Measurements from ENCODE around the gene RILPL1.
"Not testable (repeated sequence)": the region's sequence is repeated elsewhere in the genome, so short reads cannot be mapped to it uniquely, and the experiment has no call there.

The RILPL1 gene

DNA sequence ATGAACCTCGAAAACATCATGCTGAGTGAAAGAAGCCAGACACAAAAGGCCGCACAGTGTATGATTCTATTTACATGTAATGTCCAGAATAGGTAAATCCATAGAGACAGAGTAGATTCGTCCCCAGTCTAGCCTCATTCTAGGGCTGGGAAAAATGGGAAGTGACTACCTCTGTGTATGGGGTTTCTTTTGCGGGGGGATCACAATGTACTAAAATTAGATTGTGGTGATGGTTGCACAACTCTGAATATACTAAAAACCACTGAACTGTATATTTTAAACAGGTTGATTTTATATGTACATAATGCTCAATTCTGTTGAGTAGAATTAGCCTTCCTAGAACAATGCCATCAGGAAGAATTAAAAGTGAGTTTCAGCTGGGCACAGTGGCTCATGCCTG, 90.7 kb downstream of the RILPL1 start:
- Histone ChIP-seq H3K9me3 (replicated peaks in 1 of 11) (peaks cover 0 to 9% (median 0%) of the 10 kb centered on the region in 11 experiments; a peak in 1 of 22 replicates), H3K4me3 (peak overlapping the region in 2 of 10 experiments; percentile 4 to 34; a peak in 2 of 20 replicates), H3K4me2 (peak overlapping the region; percentile 45 to 91 (median 76)), H3K36me3 (no peaks in the 10 kb centered on the region), H4K20me1 (no peaks in the 10 kb centered on the region), H3K4me1 (peaks cover 18 to 83% (median 55%) of the 10 kb centered on the region in 10 experiments), H3K27me3 (no peaks in the 10 kb centered on the region), H3K9ac (peak overlapping the region in 8 of 11 experiments; percentile 22 to 72 (median 48); a peak in 12 of 22 replicates), H3K27ac (peak overlapping the region in 9 of 11 experiments; percentile 45 to 85 (median 75); a peak in 16 of 22 replicates)
- TF ChIP-seq Cebpa-rat (IDR thresholded peaks at IDR 0.05) = peak in 5 of 11 experiments; percentile 20 to 73 (median 66); a peak in 8 of 22 replicates

DNA sequence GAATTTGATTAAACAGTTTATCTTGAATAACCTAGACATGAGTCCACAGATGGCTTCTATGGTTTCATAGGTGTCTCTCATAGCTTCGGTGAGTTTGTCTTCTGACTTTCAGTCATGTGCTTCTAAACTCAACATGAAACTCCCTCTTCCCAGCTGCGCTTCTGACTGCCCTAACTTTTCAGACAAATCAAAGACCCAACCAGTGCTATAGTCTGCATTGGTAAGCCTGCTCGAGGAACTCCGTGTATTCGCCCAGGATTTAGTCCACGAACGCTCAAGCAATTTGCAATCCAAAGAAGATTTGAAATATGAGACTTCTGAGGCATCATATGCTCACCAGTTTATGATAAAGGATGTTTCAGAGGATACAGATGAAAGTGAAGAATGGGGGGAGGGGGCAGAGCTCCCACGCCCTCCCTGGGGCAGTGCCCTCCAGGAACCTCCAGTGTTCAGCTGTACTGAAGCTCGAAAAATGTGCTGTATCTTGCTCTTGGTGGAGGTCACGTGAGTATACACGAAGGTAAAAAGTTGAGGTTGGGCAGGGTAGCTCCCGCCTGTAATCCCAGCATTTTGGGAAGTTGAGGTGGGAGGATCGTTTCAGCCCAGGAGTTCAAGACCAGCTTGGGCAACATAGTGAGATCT, 91.9 kb downstream of the RILPL1 start:
- peaks cover 0 to 7% (median 0%) of the 10 kb centered on the region in 11 experiments; a peak in 1 of 22 replicates for H3K9me3 ChIP-seq (replicated peaks in 1 of 11)
- no peak overlapping the region; a peak in 1 of 22 replicates for H3K9ac ChIP-seq
- H3K4me1 ChIP-seq = peaks cover 22 to 83% (median 64%) of the 10 kb centered on the region in 10 experiments
- H3K36me3 ChIP-seq = no peaks in the 10 kb centered on the region
- H3K27me3 ChIP-seq = no peaks in the 10 kb centered on the region
- H3K27ac ChIP-seq = peak overlapping the region in 7 of 11 experiments; percentile 65 to 85 (median 77); a peak in 14 of 22 replicates
- H4K20me1 ChIP-seq = no peaks in the 10 kb centered on the region
- H3K4me2 ChIP-seq = peak overlapping the region in 7 of 11 experiments; percentile 64 to 91 (median 80); a peak in 13 of 22 replicates
- no peak overlapping the region for H3K4me3 ChIP-seq
- TF ChIP-seq Cebpa-rat (IDR thresholded peaks at IDR 0.05) = no peak

DNA sequence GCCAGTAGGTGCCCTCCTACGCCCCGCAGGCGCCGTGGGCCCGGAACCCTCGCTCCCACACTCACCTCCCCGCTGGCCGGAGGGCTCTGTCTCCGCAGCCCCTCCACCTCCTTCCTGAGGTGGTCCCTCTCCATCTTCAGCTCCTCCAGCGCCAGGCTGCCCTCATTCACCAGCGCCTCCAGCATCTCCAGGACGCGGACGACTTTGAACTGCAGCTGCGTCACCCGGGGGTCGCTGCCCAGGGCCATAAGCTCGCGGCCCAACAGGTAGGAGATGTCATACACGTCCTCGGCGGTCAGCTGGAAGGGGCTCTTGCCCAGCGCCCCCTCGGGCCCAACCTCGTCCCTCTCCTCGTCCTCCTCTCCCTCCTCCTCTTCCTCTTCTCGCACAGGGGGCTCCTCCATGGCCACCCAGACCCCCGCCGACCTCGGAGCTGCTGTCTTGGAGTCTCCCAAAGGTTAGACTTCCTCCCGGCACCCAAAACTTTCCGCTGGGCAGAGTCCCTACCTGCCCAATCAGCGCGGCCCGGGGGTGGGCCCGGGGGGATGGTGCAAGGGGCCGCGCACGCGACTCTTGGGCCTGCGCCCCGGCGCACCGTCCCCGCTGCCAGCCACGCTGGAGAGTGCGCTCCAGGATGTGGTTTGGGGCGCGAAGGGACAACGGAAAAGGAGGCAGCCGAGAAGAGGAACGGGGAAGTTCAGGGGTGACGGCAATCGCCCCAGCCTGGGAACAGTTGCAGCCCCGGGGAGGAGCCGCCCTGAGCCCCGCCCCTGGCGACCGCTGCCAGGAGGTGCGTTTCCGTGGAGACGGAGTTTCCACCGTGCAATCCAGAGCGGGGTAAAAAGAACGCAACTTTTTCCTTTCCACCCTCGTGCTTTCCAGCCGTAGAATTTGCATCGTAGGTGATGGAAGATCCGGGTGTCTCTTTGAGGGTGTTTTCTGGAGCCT, 97.2 kb downstream of the RILPL1 start, which contains the start of gene RILPL2:
RILPL2 (minus strand) TSS at position 668 of the 948 bp plus-strand sequence; CDS start at position 404, 264 bp downstream.
- H3K36me3 ChIP-seq = peaks cover 7 to 40% (median 26%) of the 10 kb centered on the region in 11 experiments; a peak in 21 of 22 replicates
- H3K9me3 ChIP-seq (replicated peaks in 1 of 11) = no peaks in the 10 kb centered on the region
- peaks cover 25 to 50% (median 45%) of the 10 kb centered on the region in 11 experiments; a peak in 21 of 22 replicates for H4K20me1 ChIP-seq
- H3K4me3 ChIP-seq = peak within 1 kb of the TSS; percentile 70 to 98 (median 91)
- peak within 1 kb of the TSS; percentile 79 to 97 (median 90) for H3K4me2 ChIP-seq
- peaks cover 44 to 74% (median 52%) of the 10 kb centered on the region in 10 experiments for H3K4me1 ChIP-seq
- no peaks in the 10 kb centered on the region for H3K27me3 ChIP-seq
- H3K9ac ChIP-seq = peak within 1 kb of the TSS; percentile 91 to 97 (median 94)
- H3K27ac ChIP-seq = peak within 1 kb of the TSS; percentile 88 to 98 (median 94)
- TF ChIP-seq Cebpa-rat (IDR thresholded peaks at IDR 0.05) = peak in 1 of 11 experiments; percentile 22; a peak in 1 of 22 replicates

DNA sequence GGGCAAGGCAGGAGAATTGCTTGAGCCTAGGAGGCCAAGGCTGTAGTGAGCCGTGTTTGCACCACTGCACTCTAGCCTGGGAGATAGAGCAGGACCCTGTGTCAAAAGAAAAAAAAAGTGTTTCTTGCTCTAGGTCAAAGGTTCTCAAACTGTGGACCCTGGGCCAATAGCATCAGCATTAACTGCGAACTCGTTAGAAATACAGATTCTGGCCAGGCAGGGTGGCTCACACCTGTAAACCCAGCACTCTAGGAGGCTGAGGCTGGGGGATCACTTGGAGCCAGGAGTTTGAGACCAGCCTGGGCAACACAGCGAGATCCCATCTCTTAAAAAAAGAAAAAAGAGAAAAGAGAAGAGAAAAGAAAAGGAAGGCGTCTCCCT, 97.9 kb downstream of the RILPL1 start:
- Histone ChIP-seq H3K27me3 (no peaks in the 10 kb centered on the region), H3K27ac (peak overlapping the region; percentile 88 to 98 (median 94)), H4K20me1 (peaks cover 31 to 57% (median 52%) of the 10 kb centered on the region in 11 experiments; a peak in 21 of 22 replicates), H3K9me3 (replicated peaks in 1 of 11) (no peaks in the 10 kb centered on the region), H3K4me1 (peaks cover 44 to 70% (median 52%) of the 10 kb centered on the region in 10 experiments), H3K4me3 (peak overlapping the region; percentile 70 to 98 (median 91)), H3K4me2 (peak overlapping the region; percentile 79 to 97 (median 90)), H3K9ac (peak overlapping the region; percentile 91 to 97 (median 94)), H3K36me3 (peaks cover 14 to 47% (median 33%) of the 10 kb centered on the region in 11 experiments)
- TF ChIP-seq Cebpa-rat (IDR thresholded peaks at IDR 0.05) = no peak

DNA sequence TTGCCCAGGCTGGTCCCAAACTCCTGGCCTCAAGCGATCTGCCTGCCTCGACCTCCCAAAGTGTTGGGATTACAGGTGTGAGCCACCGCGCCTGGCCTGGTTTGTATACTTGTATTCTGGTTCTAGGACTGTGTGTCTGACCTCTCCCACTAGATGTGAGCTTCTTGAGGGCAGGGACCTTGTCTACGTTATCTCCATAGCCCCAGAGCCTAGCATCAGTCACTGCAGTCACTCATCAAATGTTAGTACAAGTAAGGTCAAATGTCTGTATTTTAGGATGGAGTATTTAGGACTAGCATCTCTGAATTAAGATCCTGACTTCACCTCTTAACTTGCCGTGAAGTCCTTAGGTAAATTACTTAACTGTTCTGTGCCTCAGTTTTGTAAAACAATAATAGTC, 99.9 kb downstream of the RILPL1 start:
- Histone ChIP-seq H3K36me3 (peaks cover 34 to 67% (median 53%) of the 10 kb centered on the region in 11 experiments), H4K20me1 (peaks cover 33 to 77% (median 72%) of the 10 kb centered on the region in 11 experiments; a peak in 21 of 22 replicates), H3K27ac (peak overlapping the region in 10 of 11 experiments; percentile 19 to 96 (median 62); a peak in 18 of 22 replicates), H3K4me1 (peaks cover 44 to 63% (median 53%) of the 10 kb centered on the region in 10 experiments), H3K9me3 (replicated peaks in 1 of 11) (no peaks in the 10 kb centered on the region), H3K4me3 (peak overlapping the region in 9 of 10 experiments; percentile 48 to 98 (median 88); a peak in 16 of 20 replicates), H3K4me2 (peak overlapping the region; percentile 79 to 97 (median 90)), H3K27me3 (no peaks in the 10 kb centered on the region), H3K9ac (peak overlapping the region; percentile 42 to 97 (median 94); a peak in 21 of 22 replicates)
- TF ChIP-seq Cebpa-rat (IDR thresholded peaks at IDR 0.05) = no peak

DNA sequence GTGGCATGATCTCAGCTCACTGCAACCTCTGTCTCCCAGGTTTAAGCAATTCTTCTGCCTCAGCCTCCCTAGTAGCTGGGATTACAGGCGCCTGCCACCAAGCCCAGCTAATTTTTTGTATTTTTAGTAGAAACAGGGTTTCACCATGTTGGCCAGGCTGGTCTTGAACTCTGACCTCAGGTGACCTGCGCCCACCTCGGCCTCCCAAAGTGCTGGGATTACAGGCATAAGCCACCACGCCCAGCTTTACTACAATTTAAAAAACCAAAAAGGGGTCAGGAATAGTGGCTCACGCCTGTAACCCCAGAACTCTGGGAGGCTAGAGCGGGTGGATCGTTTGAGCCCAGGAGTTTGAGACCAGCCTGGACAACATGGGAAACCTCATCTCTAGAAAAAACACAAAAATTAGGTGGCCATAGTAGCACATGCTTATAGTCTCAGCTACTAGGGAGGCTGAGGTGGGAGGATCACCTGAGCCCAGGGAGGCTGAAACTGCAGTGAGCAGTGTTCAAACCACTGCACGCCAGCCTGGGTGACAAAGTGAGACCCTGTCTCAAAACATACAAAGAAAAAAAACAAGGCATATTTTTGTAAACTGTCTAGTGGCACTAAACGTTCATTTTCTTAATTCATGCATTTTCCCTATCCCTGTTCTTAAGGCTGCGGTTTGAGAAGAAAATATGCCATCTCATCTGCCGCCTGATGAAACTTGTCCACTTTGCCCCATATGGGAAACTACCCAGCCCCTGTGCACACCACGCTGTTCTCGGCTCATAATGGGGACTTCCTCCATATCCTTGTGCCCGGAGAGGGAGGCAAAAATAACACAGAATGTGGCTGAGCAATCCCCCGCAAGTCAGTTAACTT, 101.3 kb downstream of the RILPL1 start:
- Histone ChIP-seq H4K20me1 (peaks cover 36 to 91% (median 86%) of the 10 kb centered on the region in 11 experiments; a peak in 21 of 22 replicates), H3K36me3 (peaks cover 47 to 81% (median 68%) of the 10 kb centered on the region in 11 experiments), H3K27ac (peak overlapping the region; percentile 19 to 96 (median 63); a peak in 21 of 22 replicates), H3K4me1 (peaks cover 48 to 62% (median 57%) of the 10 kb centered on the region in 10 experiments), H3K4me2 (peak overlapping the region; percentile 79 to 97 (median 90)), H3K9ac (peak overlapping the region; percentile 42 to 97 (median 94); a peak in 19 of 22 replicates), H3K4me3 (peak overlapping the region; percentile 17 to 98 (median 85); a peak in 19 of 20 replicates)
- H3K27me3 ChIP-seq; H3K9me3 ChIP-seq (replicated peaks in 1 of 11): not testable (repeated sequence)

DNA sequence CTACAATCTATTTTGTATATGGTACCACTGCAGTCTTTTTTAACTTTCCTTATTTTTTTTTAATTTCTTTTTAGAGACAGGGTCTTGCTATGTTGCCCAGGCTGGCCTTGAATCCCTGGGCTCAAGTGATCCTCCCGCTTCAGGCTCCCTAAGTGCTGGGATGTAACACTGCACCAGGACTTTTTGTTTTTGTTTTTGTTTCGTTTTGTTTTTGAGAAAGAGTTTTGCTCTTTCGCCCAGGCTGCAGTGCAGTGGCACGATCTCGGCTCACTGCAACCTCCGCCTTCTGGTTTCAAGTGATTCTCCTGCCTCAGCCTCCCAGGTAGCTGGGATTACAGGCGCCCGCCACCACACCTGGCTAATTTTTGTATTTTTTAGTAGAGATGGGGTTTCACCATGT, 104.4 kb downstream of the RILPL1 start:
- not testable (repeated sequence) for H3K4me2 ChIP-seq; H3K9me3 ChIP-seq (replicated peaks in 1 of 11); H3K27ac ChIP-seq; H3K27me3 ChIP-seq; H3K4me3 ChIP-seq; H3K9ac ChIP-seq
- Histone ChIP-seq H3K4me1 (peaks cover 28 to 46% (median 40%) of the 10 kb centered on the region in 10 experiments), H4K20me1 (peaks cover 52 to 100% (median 98%) of the 10 kb centered on the region in 11 experiments; a peak in 21 of 22 replicates), H3K36me3 (peaks cover 69 to 100% (median 90%) of the 10 kb centered on the region in 11 experiments)
